Neural cell (in vitro differentiated cells): ENCODE data around the gene PKNOX2. TPM values are rescaled to one million over a fixed set of nuclear protein-coding genes. Genes with fewer than 3 reads are reported as not detected.

ENCODE experiments used
- H2AFZ ChIP-seq: fragments of 200-600, 300-800 bp; sonication (generic), shearing (Covaris generic); 2 replicates; pipeline ENCODE4 v1.6.0; 2014; ENCODE audit warnings: low read depth, mild to moderate bottlenecking, antibody characterized with exemption, low read length, moderate library complexity
- H3F3A ChIP-seq: fragments of 200-600 bp; shearing (Covaris generic); 2 replicates; pipeline ENCODE4 v1.6.1; 2016; ENCODE audit warnings: mild to moderate bottlenecking, moderate library complexity, mixed read lengths, antibody characterized with exemption, low read length; ENCODE audit not compliant: insufficient read depth, poor library complexity, severe bottlenecking
- H3K27ac ChIP-seq: fragments of 200-600, 300-800 bp; sonication (generic), shearing (Covaris generic); 2 replicates; pipeline ENCODE4 v1.5.1; 2014; ENCODE audit warnings: mild to moderate bottlenecking, low read length, moderate library complexity
- H3K27me3 ChIP-seq: fragments of 300-800, 200-600 bp; sonication (generic), shearing (Covaris generic); 2 replicates; pipeline ENCODE4 v1.6.0; 2014; ENCODE audit warnings: mild to moderate bottlenecking, low read depth, low read length, moderate library complexity; ENCODE audit not compliant: insufficient read depth
- H3K36me3 ChIP-seq: fragments of 300-800, 200-600 bp; sonication (generic), shearing (Covaris generic); 2 replicates; pipeline ENCODE4 v1.5.1; 2014; ENCODE audit warnings: mild to moderate bottlenecking, antibody characterized with exemption, low read length, moderate library complexity; ENCODE audit not compliant: insufficient read depth
- H3K4me2 ChIP-seq: fragments of 300-800, 200-600 bp; sonication (generic), shearing (Covaris generic); 2 replicates; pipeline ENCODE4 v1.6.0; 2014; ENCODE audit warnings: mild to moderate bottlenecking, low read length
- H3K4me3 ChIP-seq: fragments of 300-800, 200-600 bp; sonication (generic), shearing (Covaris generic); 2 replicates; pipeline ENCODE4 v1.5.1; 2014; ENCODE audit warnings: mild to moderate bottlenecking, low read length, moderate library complexity
- H3K79me2 ChIP-seq: fragments of 200-600 bp; shearing (Covaris generic); replicated peaks from 2 replicates; pipeline ENCODE4 v1.6.0; 2014; ENCODE audit warnings: mild to moderate bottlenecking, low read length, moderate library complexity; ENCODE audit not compliant: insufficient read depth
- H3K9ac ChIP-seq: fragments of 300-800, 200-600 bp; sonication (generic), shearing (Covaris generic); 2 replicates; pipeline ENCODE4 v1.6.1; 2016; ENCODE audit warnings: mild to moderate bottlenecking, low read length, mixed read lengths
- H3K9me2 ChIP-seq: fragments of 200-600 bp; shearing (Covaris generic); 2 replicates; pipeline ENCODE4 v1.6.1; 2016; ENCODE audit warnings: mild to moderate bottlenecking, low read length, mixed read lengths; ENCODE audit not compliant: insufficient read depth
- H3K9me3 ChIP-seq: fragments of 200-600, 300-800 bp; sonication (generic), shearing (Covaris generic); 2 replicates; pipeline ENCODE4 v1.6.1; 2016; ENCODE audit warnings: mild to moderate bottlenecking, mixed run types, low read length, moderate library complexity, mixed read lengths
- H4K20me1 ChIP-seq: fragments of 200-600 bp; shearing (Covaris generic); 2 replicates; pipeline ENCODE4 v1.6.1; 2016; ENCODE audit warnings: mild to moderate bottlenecking, mixed run types; ENCODE audit not compliant: insufficient read depth
- EP300 ChIP-seq: fragments of 450-650 bp; conservative IDR thresholded peaks from 2 replicates; pipeline ENCODE4 v1.6.1; 2014; ENCODE audit warnings: antibody characterized with exemption, mild to moderate bottlenecking, moderate library complexity; ENCODE audit not compliant: poor library complexity, severe bottlenecking
- EZH2 ChIP-seq: fragments of 200-600, 300-800 bp; shearing (Covaris generic), sonication (generic); IDR thresholded peaks from 2 replicates; pipeline ENCODE4 v1.6.1; 2014; ENCODE audit warnings: antibody characterized with exemption, low read length, borderline replicate concordance, mild to moderate bottlenecking; ENCODE audit not compliant: insufficient read depth, poor library complexity, severe bottlenecking
- MXI1 ChIP-seq: fragments of 450-650 bp; conservative IDR thresholded peaks from 2 replicates; pipeline ENCODE4 v1.6.1; 2014; ENCODE audit warnings: antibody characterized with exemption, mild to moderate bottlenecking; ENCODE audit not compliant: poor library complexity, severe bottlenecking
- POLR2AphosphoS5 ChIP-seq: IDR thresholded peaks from 2 replicates; pipeline ENCODE4 v1.6.1; 2012
- RAD21 ChIP-seq: fragments of 450-650 bp; conservative IDR thresholded peaks from 2 replicates; pipeline ENCODE4 v1.6.1; 2014; ENCODE audit warnings: antibody characterized with exemption, mild to moderate bottlenecking, moderate library complexity
- SMC3 ChIP-seq: fragments of 450-650 bp; conservative IDR thresholded peaks from 2 replicates; pipeline ENCODE4 v1.6.1; 2014; ENCODE audit warnings: antibody characterized with exemption, mild to moderate bottlenecking, moderate library complexity; ENCODE audit not compliant: poor library complexity
- TAF1 ChIP-seq: IDR thresholded peaks from 2 replicates; pipeline ENCODE4 v1.6.1; 2012; ENCODE audit warnings: low read depth
- polyA plus RNA-seq: library from polyadenylated mRNA; depleted of rRNA; stranded (reverse); fragments of >200 nt; gene quantifications from 2 replicates; pipeline ENCODE4 v1.2.3, GENCODE V29; 2014
- TF ChIP-seq, protein P1 (sequence below): IDR thresholded peaks from 2 replicates; pipeline ENCODE4 v1.6.1; 2012; ENCODE audit warnings: borderline replicate concordance
- TF ChIP-seq, protein P2 (sequence below): fragments of 450-650 bp; IDR thresholded peaks from 2 replicates; pipeline ENCODE4 v1.5.1; 2014; ENCODE audit warnings: antibody characterized with exemption, mild to moderate bottlenecking, moderate library complexity; ENCODE audit not compliant: poor library complexity, severe bottlenecking

The PKNOX2 gene
- polyA plus RNA-seq, 1 donor from 2014 or later: 0.99 TPM

DNA sequence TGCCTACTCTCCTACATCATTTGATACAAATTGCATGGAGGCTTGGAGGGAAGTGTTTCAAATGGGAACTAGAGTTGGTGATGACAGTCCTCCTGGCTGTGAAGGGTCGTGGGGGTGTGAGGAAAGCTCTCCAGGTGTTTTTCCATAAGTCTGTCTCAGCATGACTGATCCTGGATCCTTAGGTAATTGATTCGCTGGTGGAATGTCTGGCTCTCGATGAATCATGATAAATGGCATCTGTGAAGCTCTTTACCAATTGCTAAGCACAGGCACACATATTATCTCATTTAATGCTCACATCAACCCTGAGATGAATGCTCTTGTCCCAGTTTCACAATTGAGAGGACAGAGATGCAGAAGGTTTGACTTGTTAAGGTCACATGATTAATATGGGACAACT is 107.5 kb downstream of the PKNOX2 start:
- no peak overlapping the region for H3K4me2 ChIP-seq
- no peaks in the 10 kb centered on the region for H3K27me3 ChIP-seq
- TF ChIP-seq, protein P1, sequence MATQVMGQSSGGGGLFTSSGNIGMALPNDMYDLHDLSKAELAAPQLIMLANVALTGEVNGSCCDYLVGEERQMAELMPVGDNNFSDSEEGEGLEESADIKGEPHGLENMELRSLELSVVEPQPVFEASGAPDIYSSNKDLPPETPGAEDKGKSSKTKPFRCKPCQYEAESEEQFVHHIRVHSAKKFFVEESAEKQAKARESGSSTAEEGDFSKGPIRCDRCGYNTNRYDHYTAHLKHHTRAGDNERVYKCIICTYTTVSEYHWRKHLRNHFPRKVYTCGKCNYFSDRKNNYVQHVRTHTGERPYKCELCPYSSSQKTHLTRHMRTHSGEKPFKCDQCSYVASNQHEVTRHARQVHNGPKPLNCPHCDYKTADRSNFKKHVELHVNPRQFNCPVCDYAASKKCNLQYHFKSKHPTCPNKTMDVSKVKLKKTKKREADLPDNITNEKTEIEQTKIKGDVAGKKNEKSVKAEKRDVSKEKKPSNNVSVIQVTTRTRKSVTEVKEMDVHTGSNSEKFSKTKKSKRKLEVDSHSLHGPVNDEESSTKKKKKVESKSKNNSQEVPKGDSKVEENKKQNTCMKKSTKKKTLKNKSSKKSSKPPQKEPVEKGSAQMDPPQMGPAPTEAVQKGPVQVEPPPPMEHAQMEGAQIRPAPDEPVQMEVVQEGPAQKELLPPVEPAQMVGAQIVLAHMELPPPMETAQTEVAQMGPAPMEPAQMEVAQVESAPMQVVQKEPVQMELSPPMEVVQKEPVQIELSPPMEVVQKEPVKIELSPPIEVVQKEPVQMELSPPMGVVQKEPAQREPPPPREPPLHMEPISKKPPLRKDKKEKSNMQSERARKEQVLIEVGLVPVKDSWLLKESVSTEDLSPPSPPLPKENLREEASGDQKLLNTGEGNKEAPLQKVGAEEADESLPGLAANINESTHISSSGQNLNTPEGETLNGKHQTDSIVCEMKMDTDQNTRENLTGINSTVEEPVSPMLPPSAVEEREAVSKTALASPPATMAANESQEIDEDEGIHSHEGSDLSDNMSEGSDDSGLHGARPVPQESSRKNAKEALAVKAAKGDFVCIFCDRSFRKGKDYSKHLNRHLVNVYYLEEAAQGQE: no peak
- TF ChIP-seq RAD21: no peak
- TF ChIP-seq POLR2AphosphoS5: no peak
- no peak for TF ChIP-seq SMC3
- TF ChIP-seq TAF1: no peak
- TF ChIP-seq EZH2: no peak
- TF ChIP-seq, protein P2, sequence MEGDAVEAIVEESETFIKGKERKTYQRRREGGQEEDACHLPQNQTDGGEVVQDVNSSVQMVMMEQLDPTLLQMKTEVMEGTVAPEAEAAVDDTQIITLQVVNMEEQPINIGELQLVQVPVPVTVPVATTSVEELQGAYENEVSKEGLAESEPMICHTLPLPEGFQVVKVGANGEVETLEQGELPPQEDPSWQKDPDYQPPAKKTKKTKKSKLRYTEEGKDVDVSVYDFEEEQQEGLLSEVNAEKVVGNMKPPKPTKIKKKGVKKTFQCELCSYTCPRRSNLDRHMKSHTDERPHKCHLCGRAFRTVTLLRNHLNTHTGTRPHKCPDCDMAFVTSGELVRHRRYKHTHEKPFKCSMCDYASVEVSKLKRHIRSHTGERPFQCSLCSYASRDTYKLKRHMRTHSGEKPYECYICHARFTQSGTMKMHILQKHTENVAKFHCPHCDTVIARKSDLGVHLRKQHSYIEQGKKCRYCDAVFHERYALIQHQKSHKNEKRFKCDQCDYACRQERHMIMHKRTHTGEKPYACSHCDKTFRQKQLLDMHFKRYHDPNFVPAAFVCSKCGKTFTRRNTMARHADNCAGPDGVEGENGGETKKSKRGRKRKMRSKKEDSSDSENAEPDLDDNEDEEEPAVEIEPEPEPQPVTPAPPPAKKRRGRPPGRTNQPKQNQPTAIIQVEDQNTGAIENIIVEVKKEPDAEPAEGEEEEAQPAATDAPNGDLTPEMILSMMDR: no peak
- no peak for TF ChIP-seq EP300
- no peak for TF ChIP-seq MXI1
- no peaks in the 10 kb centered on the region for H3K79me2 ChIP-seq
- H2AFZ ChIP-seq: no peak overlapping the region
- no peak overlapping the region for H3K27ac ChIP-seq
- H3K4me3 ChIP-seq: no peak overlapping the region
- no peaks in the 10 kb centered on the region for H3K36me3 ChIP-seq
- no peak overlapping the region for H3K9ac ChIP-seq
- no peaks in the 10 kb centered on the region for H3K9me2 ChIP-seq
- no peaks in the 10 kb centered on the region for H3F3A ChIP-seq
- no peaks in the 10 kb centered on the region for H4K20me1 ChIP-seq
- no peaks in the 10 kb centered on the region for H3K9me3 ChIP-seq

DNA sequence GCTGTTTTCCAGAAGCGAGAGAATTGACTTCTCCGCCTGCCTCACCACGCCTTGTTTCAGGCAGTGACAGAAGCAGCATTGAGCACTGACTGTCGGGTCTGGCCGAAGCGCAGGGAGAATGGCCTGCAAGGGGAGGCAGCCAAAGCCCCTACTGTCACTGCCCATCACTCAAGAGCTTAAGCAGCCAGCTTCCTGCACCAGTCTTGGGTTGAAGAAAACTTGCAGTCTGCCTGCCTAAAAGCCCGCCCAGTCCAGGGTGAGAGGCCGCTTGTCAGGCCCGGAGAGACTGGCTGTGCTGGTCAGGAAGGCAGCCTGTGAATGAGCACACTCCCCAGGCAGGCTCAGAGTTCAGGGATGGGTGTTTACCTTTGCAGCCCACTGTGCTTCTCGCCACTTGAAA is 108.3 kb downstream of the PKNOX2 start:
- H3K9ac ChIP-seq: no peak overlapping the region
- H3K9me2 ChIP-seq: no peaks in the 10 kb centered on the region
- H4K20me1 ChIP-seq: no peaks in the 10 kb centered on the region
- H3K27ac ChIP-seq: no peak overlapping the region
- no peak overlapping the region for H2AFZ ChIP-seq
- TF ChIP-seq EP300 (no peak), POLR2AphosphoS5 (no peak), RAD21 (no peak), SMC3 (no peak), TAF1 (no peak), MXI1 (no peak), EZH2 (no peak)
- TF ChIP-seq, protein P2: no peak
- TF ChIP-seq, protein P1: no peak
- no peaks in the 10 kb centered on the region for H3K9me3 ChIP-seq
- H3F3A ChIP-seq: no peaks in the 10 kb centered on the region
- H3K79me2 ChIP-seq: no peaks in the 10 kb centered on the region
- no peaks in the 10 kb centered on the region for H3K36me3 ChIP-seq
- H3K4me2 ChIP-seq: no peak overlapping the region
- no peaks in the 10 kb centered on the region for H3K27me3 ChIP-seq
- no peak overlapping the region for H3K4me3 ChIP-seq
